Hematopoietic multipotent progenitor cell (in vitro differentiated cells): ENCODE measurements around the gene IDH3B. TPM values are rescaled to one million over a fixed set of nuclear protein-coding genes. Genes with fewer than 3 reads are reported as not detected.

ENCODE experiments used
- DNase-seq, 3 donors: peaks; one replicate each; pipeline ENCODE4 v3.0.0-alpha.2; 2011 to 2015; ENCODE audit warnings: low read depth in 2 of 3, low spot score in 2 of 3
- small RNA-seq: library from RNA; depleted of rRNA; stranded (forward); fragments of <200 nt; gene quantifications from one replicate; pipeline ENCODE3, GENCODE V24; 2012
- total RNA-seq: library from RNA; depleted of rRNA; stranded (reverse); fragments of >200 nt; gene quantifications from one replicate; pipeline ENCODE4 v1.2.3, GENCODE V29; 2012

IDH3B gene
- total RNA-seq, 1 donor, result 130 TPM

GRCh38 chr20:2624190-2624589, 39.8 kb downstream of the IDH3B start:
- DNase-seq, result no peak

- DNase-seq, result no peak
Measured at GRCh38 chr20:2619961-2620595, 43.9 kb downstream of the IDH3B start.

DNA sequence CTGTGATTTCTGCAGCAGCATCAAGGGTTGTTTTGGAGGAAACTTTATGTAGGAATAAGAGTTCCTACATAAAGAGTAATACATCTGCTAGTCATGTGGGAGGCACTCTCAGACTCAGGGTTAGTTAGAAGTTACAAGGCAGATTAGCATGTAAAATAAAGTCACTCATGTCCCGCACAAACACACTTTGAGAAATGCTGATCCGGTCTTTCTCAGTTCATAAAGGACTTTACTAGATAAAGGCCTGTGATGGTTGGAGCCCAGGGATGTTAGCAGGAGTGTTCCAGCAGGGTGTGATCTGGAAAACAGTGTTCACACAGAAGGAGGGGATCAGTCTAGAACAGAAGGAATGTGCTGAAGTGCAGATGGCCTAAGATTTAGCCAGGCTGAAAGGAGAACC, 44.7 kb downstream of the IDH3B start:
- DNase-seq, result no peak

DNA sequence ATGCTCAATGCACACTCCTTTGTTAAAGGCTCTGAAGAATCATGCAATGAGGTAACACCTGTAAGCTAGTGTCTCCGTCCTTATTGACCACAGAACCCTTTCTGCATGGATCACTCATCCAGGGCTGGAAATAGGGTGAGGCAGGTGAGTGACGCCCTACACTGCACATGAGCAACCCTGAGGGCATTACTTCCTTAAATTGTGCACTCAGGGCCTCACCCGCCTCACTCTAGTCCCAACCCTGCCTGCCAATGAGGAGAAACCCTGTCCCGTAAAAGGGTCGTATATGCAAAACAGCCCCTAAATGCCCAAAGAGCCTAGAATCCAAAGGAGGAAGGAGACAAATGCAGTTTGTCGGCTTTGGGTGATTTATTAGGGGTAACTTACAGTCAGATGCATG, 45.2 kb downstream of the IDH3B start:
- no peak for DNase-seq

GRCh38 chr20:2617099-2617714, 46.8 kb downstream of the IDH3B start:
- no peak for DNase-seq

DNA sequence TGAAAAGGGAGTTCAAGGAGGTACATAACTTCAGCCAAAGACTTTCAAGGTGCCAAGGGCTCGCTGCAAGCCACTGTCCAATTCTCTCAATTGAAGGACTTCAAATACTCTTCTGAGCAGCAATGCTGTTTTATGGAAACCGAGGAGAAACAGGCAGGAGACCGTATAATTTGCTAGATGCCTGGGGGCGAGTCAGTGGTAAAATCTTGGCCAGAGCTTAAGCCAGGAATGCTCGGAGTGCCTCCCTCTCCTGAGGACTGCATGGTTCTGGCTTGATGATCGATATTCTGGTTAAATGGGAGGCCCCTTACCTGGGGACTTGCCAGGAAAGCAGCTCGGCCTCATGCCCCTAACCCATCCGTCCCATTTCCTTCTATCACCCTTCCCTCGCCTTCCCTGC, 47.4 kb downstream of the IDH3B start:
- no peak for DNase-seq

GRCh38 chr20:2612073-2612472, 51.9 kb downstream of the IDH3B start:
- DNase-seq, result no peak

DNA sequence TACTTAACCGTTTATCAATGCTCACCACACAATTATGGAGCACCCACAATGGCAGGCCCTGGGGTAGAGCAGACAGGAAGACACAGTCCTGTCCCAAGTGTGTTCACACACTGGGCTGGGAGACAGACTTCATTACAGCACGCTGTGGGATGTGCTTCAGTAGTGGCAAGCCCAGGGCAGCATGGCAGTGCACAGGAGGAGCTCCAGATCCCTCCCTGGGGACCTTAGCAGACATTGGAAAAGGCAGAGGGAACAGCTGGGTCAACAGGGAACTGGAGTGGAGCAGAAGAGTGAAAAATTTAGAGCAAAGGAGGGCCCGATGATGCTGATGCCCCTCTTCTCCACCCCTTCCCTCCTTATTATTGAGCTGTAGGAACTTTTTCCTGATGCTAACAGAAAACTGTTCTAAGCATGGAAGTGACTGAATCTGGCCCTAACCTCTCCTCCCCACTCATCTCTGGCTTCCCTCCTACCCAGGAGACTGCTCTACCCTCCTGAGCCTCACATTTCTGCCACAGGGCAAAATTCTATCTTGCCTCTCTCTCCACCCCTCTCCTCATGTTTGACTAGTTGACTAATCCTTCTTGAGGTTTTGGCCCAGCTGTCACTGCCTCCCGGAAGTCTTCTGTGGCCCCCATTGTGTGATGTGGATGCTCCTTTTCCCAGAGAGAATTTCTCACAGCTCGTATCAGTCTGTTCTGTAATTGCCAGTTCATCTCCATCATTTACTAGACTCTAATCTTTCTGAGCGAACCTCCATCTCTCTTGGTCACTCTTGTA, 52.9 kb downstream of the IDH3B start:
- no peak for DNase-seq

GRCh38 chr20:2610326-2610725, 53.7 kb downstream of the IDH3B start:
- DNase-seq, result no peak

Small RNA genes within 50 kb of the gene (small RNA-seq; reads per million reads assigned to genes)
- not detected for gene SNORA51
- gene SNORD110, result not detected
- not detected for gene SNORD56
- gene SNORD57, result not detected
- gene SNORD86, result not detected

Other genes with a start within 250 kb of the IDH3B start
- gene SNRPB, start 193.4 kb downstream of the IDH3B start, total RNA-seq, result 182 TPM
- 4.8 TPM for gene ZNF343, start 155.3 kb downstream of the IDH3B start, total RNA-seq
- not detected for gene TMC2, start 127.6 kb downstream of the IDH3B start, total RNA-seq
- 183 TPM for gene NOP56, start 11.6 kb downstream of the IDH3B start, total RNA-seq
- 6.2 TPM for gene EBF4, start 28.6 kb upstream of the IDH3B start, total RNA-seq
- 150 TPM for gene CPXM1, start 136.4 kb upstream of the IDH3B start, total RNA-seq
- gene C20orf141, start 150.8 kb upstream of the IDH3B start, total RNA-seq, result not detected
- not detected for gene TMEM239, start 152.1 kb upstream of the IDH3B start, total RNA-seq
- 64.9 TPM for gene PCED1A, start 176.4 kb upstream of the IDH3B start, total RNA-seq
- gene VPS16, start 176.5 kb upstream of the IDH3B start, total RNA-seq, result 58.2 TPM
- 45.0 TPM for gene PTPRA, start 209.3 kb upstream of the IDH3B start, total RNA-seq